Measurements from ENCODE around the gene PICALM. TPM values are rescaled to one million over a fixed set of nuclear protein-coding genes. Genes with fewer than 3 reads are reported as not detected.

Gene PICALM
- total and polyA plus RNA-seq, 9 of the 15 experiments (the other 6 are each of a cell fraction or from before 2014, with no cell fraction given): 41.3 to 990 (median 309) TPM

DNA sequence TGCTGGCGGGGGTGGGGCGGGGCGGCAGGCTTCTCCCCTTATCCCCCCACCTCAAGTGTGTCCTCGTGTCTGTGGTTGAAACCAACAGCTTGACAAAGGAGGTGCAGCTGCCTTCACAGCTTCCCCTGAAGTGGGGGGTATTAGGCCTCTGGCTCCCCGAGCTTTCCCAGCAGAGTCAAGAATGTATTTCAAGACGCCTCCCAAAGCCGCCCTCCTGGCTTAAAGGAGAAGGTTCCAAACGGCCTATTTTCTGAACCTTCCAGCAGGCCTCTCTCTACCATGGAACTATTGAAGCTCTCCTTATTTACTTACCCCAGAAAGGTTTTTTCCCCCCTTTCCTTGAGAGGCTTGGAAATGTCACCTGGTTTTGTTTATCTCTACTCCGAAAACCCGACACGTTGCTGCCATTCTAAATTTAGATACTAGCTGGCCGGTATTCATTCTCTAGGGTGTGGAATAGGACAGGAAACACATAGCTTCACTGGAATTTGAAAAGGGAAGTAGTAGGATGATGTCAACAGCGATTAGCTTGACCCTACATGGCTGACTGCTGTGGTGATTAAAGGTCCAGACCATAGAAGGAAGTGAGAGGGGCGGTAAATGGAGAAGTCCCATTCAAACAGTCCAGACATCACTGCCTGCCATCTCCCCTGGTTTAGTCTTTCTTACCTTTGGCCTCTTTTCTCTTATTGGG is 671 bp upstream of the PICALM start (continued):
- peak; percentile 73 to 93 for TF ChIP-seq FOXA3 (CRISPR knock-in tag; conservative IDR thresholded peaks at IDR 0.05 in 1 of 2, IDR thresholded peaks at IDR 0.05 in 1 of 2)
- no peak for TF ChIP-seq PHF20 (IDR thresholded peaks at IDR 0.05; ENCODE audit: partially characterized antibody)
- peak; percentile 52; the same call in 1 of the 2 replicates for TF ChIP-seq CTBP1 (IDR thresholded peaks at IDR 0.05; ENCODE audit: borderline replicate concordance)
- TF ChIP-seq SMAD4 (CRISPR knock-in tag; conservative IDR thresholded peaks at IDR 0.05): peak; percentile 96
- TF ChIP-seq ZNF766 (CRISPR knock-in tag; conservative IDR thresholded peaks at IDR 0.05): peak; percentile 85
- TF ChIP-seq MEF2D (tag; conservative IDR thresholded peaks at IDR 0.05; ENCODE audit: low read depth): peak; percentile 96
- peak; percentile 56 for TF ChIP-seq CREB1 (IDR thresholded peaks at IDR 0.05)
- TF ChIP-seq CREB1 (CRISPR knock-in tag; IDR thresholded peaks at IDR 0.05): no peak
- TF ChIP-seq MTA2 (IDR thresholded peaks at IDR 0.05; ENCODE audit: low read depth): peak; percentile 48; the same call in 1 of the 2 replicates
- 0 out of 2 replicates have a peak, but pooled peaks have one; percentile 56 for TF ChIP-seq FOXM1 (IDR thresholded peaks at IDR 0.05; ENCODE audit: low read depth)
- no peak for TF ChIP-seq FOXM1 (CRISPR knock-in tag; IDR thresholded peaks at IDR 0.05; ENCODE audit: low read depth)
- no peak for TF ChIP-seq TOE1 (IDR thresholded peaks at IDR 0.05; ENCODE audit: borderline replicate concordance)
- TF ChIP-seq TOE1 (CRISPR knock-in tag; IDR thresholded peaks at IDR 0.05; ENCODE audit: borderline replicate concordance, low read depth): no peak
- no peak for TF ChIP-seq ATF1 (CRISPR knock-in tag; IDR thresholded peaks at IDR 0.05)
- TF ChIP-seq ATF1 (tag; IDR thresholded peaks at IDR 0.05): peak; percentile 64; the same call in 1 of the 2 replicates
- TF ChIP-seq, protein P1, sequence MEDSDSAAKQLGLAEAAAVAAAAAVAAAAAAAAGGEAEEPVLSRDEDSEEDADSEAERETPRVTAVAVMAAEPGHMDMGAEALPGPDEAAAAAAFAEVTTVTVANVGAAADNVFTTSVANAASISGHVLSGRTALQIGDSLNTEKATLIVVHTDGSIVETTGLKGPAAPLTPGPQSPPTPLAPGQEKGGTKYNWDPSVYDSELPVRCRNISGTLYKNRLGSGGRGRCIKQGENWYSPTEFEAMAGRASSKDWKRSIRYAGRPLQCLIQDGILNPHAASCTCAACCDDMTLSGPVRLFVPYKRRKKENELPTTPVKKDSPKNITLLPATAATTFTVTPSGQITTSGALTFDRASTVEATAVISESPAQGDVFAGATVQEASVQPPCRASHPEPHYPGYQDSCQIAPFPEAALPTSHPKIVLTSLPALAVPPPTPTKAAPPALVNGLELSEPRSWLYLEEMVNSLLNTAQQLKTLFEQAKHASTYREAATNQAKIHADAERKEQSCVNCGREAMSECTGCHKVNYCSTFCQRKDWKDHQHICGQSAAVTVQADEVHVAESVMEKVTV (CRISPR knock-in tag; IDR thresholded peaks at IDR 0.05): no peak
- TF ChIP-seq ZNF212 (CRISPR knock-in tag; IDR thresholded peaks at IDR 0.05): 0 out of 2 replicates have a peak, but pooled peaks have one; percentile 7
- TF ChIP-seq ZNF592 (IDR thresholded peaks at IDR 0.05): peak; percentile 89

Data from K562 (cell line).